T-helper 17 cell (primary cell): ENCODE results near the gene PELI2. TPM values are rescaled to one million over a fixed set of nuclear protein-coding genes. Genes with fewer than 3 reads are reported as not detected.
A peak's percentile ranks its signal among the peaks of the same experiment; 100 is the strongest.

Source experiments
- ATAC-seq: fragments of 150-1000 bp; cut with Tn5 transposase; 2 replicates; pipeline ENCODE4 v1.10.0; 2021; ENCODE audit warnings: mild to moderate bottlenecking, moderate library complexity
- DNase-seq, 3 donors: peaks; one replicate each; pipeline versions ENCODE4 v3.0.0 to v3.0.0-alpha.2; 2020 to 2021
- H3K9me3 ChIP-seq: one replicate; pipeline ENCODE4 v1.7.0; 2013; ENCODE audit warnings: low read length, mild to moderate bottlenecking; ENCODE audit not compliant: control insufficient read depth, poor library complexity, severe bottlenecking
- H3K27ac Mint-ChIP-seq: one replicate; pipeline ENCODE4 v1.8.0; 2022; ENCODE audit warnings: mild to moderate bottlenecking, moderate library complexity, mixed read lengths
- H3K27me3 Mint-ChIP-seq: one replicate; pipeline ENCODE4 v1.8.0; 2022; ENCODE audit warnings: mixed read lengths
- H3K36me3 Mint-ChIP-seq: one replicate; pipeline ENCODE4 v1.8.0; 2022; ENCODE audit warnings: low read depth, mixed read lengths
- H3K4me1 Mint-ChIP-seq: one replicate; pipeline ENCODE4 v1.8.0; 2022; ENCODE audit warnings: mild to moderate bottlenecking, mixed read lengths
- H3K4me3 Mint-ChIP-seq: one replicate; pipeline ENCODE4 v1.8.0; 2022; ENCODE audit warnings: mild to moderate bottlenecking, moderate library complexity, mixed read lengths
- total RNA-seq, 4 donors: library from RNA in 2 of 4; stranded (reverse) in 2 of 4; gene quantifications; one replicate each; pipeline ENCODE4 v1.2.3 and lab custom pipeline; 2022 to 2026

Gene PELI2
- total RNA-seq, 2 donors from 2014 or later, result 11.2 to 26.3 TPM

- no peaks in the 10 kb centered on the region for H3K9me3 ChIP-seq
- no peaks in the 10 kb centered on the region for H3K27me3 Mint-ChIP-seq
- H3K4me3 Mint-ChIP-seq, result no peak overlapping the region
- no peak overlapping the region for H3K27ac Mint-ChIP-seq
- H3K36me3 Mint-ChIP-seq, result no peaks in the 10 kb centered on the region
- no peaks in the 10 kb centered on the region for H3K4me1 Mint-ChIP-seq
- DNase-seq, result no peak
- ATAC-seq, result no peak
These were observed 157.9 kb downstream of the PELI2 start for GRCh38 chr14:56276108-56276507.

- no peak overlapping the region for H3K27ac Mint-ChIP-seq
- ATAC-seq (no peak), DNase-seq (no peak)
- no peaks in the 10 kb centered on the region for H3K36me3 Mint-ChIP-seq
- H3K4me1 Mint-ChIP-seq, result no peaks in the 10 kb centered on the region
- no peaks in the 10 kb centered on the region for H3K27me3 Mint-ChIP-seq
- H3K9me3 ChIP-seq, result no peaks in the 10 kb centered on the region
- no peak overlapping the region for H3K4me3 Mint-ChIP-seq
These were observed 160.2 kb downstream of the PELI2 start for GRCh38 chr14:56278383-56278782.

DNA sequence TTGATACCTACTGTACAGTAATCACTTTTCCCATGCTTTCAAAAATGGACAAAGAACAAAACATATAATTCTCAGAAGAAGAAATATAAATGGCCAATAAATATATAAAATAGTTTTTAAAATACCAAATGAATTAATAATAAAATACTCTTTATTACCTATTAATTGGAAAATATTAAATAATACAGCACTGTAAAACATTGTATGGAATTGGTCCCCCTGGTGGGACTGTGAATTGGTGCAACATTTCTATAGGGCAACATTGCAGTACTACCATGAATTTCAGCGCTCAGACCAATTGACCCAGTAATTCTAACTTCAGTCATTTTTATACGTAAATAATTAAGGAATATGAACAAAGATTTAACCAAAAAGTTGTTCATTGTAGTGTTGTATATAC is 162.6 kb downstream of the PELI2 start:
- Mint-ChIP-seq H3K36me3 (no peaks in the 10 kb centered on the region), H3K27me3 (no peaks in the 10 kb centered on the region), H3K27ac (no peak overlapping the region), H3K4me1 (no peaks in the 10 kb centered on the region), H3K4me3 (no peak overlapping the region)
- no peaks in the 10 kb centered on the region for H3K9me3 ChIP-seq
- ATAC-seq (no peak), DNase-seq (no peak)

GRCh38 chr14:56282179-56282578 is 164.0 kb downstream of the PELI2 start:
- H3K9me3 ChIP-seq, result no peaks in the 10 kb centered on the region
- Mint-ChIP-seq H3K4me1 (peaks cover 2% of the 10 kb centered on the region), H3K36me3 (no peaks in the 10 kb centered on the region), H3K4me3 (no peak overlapping the region), H3K27ac (no peak overlapping the region), H3K27me3 (no peaks in the 10 kb centered on the region)
- no peak for ATAC-seq
- no peak for DNase-seq

- ATAC-seq, result no peak
- no peak for DNase-seq
- Mint-ChIP-seq H3K27me3 (no peaks in the 10 kb centered on the region), H3K4me1 (peaks cover 2% of the 10 kb centered on the region), H3K4me3 (no peak overlapping the region), H3K36me3 (no peaks in the 10 kb centered on the region), H3K27ac (no peak overlapping the region)
- H3K9me3 ChIP-seq, result no peaks in the 10 kb centered on the region
These were observed 166.4 kb downstream of the PELI2 start for GRCh38 chr14:56284641-56285040.

GRCh38 chr14:56289155-56289554 is 170.9 kb downstream of the PELI2 start:
- Mint-ChIP-seq H3K27me3 (no peaks in the 10 kb centered on the region), H3K27ac (no peak overlapping the region), H3K36me3 (no peaks in the 10 kb centered on the region), H3K4me1 (peaks cover 2% of the 10 kb centered on the region), H3K4me3 (no peak overlapping the region)
- peaks cover 2% of the 10 kb centered on the region for H3K9me3 ChIP-seq
- ATAC-seq (no peak), DNase-seq (no peak)

DNA sequence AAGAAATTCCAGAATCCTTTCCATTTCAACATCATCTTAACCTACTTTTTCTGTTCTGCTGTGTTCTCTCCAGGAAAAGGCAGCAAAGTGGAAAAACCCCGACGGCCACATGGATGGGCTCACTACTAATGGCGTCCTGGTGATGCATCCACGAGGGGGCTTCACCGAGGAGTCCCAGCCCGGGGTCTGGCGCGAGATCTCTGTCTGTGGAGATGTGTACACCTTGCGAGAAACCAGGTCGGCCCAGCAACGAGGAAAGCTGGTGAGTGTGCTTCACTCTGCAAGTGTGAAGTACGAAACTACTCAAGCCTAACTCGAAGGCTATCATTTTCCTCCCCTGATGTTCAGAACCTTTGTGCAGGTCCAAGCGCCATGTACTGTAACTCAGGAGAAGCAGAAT is 172.0 kb downstream of the PELI2 start:
- H3K36me3 Mint-ChIP-seq, result peaks cover under 1% of the 10 kb centered on the region
- H3K9me3 ChIP-seq, result peaks cover 2% of the 10 kb centered on the region
- peaks cover 2% of the 10 kb centered on the region for H3K4me1 Mint-ChIP-seq
- ATAC-seq (no peak), DNase-seq (no peak)
- H3K27ac Mint-ChIP-seq, result no peak overlapping the region
- H3K4me3 Mint-ChIP-seq, result no peak overlapping the region
- H3K27me3 Mint-ChIP-seq, result no peaks in the 10 kb centered on the region

- Mint-ChIP-seq H3K27ac (no peak overlapping the region), H3K36me3 (peaks cover 7% of the 10 kb centered on the region), H3K4me3 (no peak overlapping the region), H3K27me3 (no peaks in the 10 kb centered on the region), H3K4me1 (peaks cover 2% of the 10 kb centered on the region)
- DNase-seq, result no peak
- no peak for ATAC-seq
- peaks cover 2% of the 10 kb centered on the region for H3K9me3 ChIP-seq
These were observed 174.8 kb downstream of the PELI2 start for GRCh38 chr14:56292970-56293369.

- peaks cover 2% of the 10 kb centered on the region for H3K9me3 ChIP-seq
- Mint-ChIP-seq H3K27me3 (no peaks in the 10 kb centered on the region), H3K27ac (no peak overlapping the region), H3K4me1 (peaks cover 2% of the 10 kb centered on the region), H3K4me3 (no peak overlapping the region), H3K36me3 (peaks cover 7% of the 10 kb centered on the region)
- DNase-seq, result no peak
- ATAC-seq, result no peak
These were observed 175.3 kb downstream of the PELI2 start for GRCh38 chr14:56293506-56293905.

- ATAC-seq (peak; percentile 53), DNase-seq (no peak)
- H3K27me3 Mint-ChIP-seq, result no peaks in the 10 kb centered on the region
- H3K4me1 Mint-ChIP-seq, result peaks cover 2% of the 10 kb centered on the region
- no peak overlapping the region for H3K27ac Mint-ChIP-seq
- peaks cover 2% of the 10 kb centered on the region for H3K9me3 ChIP-seq
- no peak overlapping the region for H3K4me3 Mint-ChIP-seq
- H3K36me3 Mint-ChIP-seq, result peaks cover 7% of the 10 kb centered on the region
These were observed 175.9 kb downstream of the PELI2 start for GRCh38 chr14:56294128-56294527.

- no peak overlapping the region for H3K4me3 Mint-ChIP-seq
- H3K4me1 Mint-ChIP-seq, result peaks cover 2% of the 10 kb centered on the region
- H3K27ac Mint-ChIP-seq, result no peak overlapping the region
- DNase-seq (no peak), ATAC-seq (no peak)
- no peaks in the 10 kb centered on the region for H3K27me3 Mint-ChIP-seq
- H3K9me3 ChIP-seq, result peaks cover 2% of the 10 kb centered on the region
- H3K36me3 Mint-ChIP-seq, result peaks cover 7% of the 10 kb centered on the region
These were observed 177.5 kb downstream of the PELI2 start for GRCh38 chr14:56295743-56296142.

DNA sequence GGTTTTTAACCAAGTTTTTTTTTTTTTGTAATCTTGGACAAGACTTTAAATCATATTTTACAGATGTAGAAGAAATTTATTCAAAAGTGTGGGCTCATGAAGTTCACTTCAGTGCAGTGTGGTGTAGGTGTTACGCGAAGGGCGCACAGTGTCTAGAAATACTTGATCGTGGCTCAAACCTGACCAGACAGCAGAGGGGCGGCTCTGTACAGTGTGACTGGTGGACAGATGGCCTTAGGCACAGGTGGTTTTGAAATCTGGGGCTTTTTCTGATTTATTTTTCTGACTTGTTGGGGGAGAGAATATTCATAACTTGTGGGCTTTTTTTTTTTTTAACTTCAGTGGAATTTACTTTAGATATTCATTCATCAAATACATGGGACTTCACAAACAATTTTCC is 179.2 kb downstream of the PELI2 start:
- peaks cover 2% of the 10 kb centered on the region for H3K4me1 Mint-ChIP-seq
- no peak overlapping the region for H3K27ac Mint-ChIP-seq
- ATAC-seq (no peak), DNase-seq (no peak)
- no peaks in the 10 kb centered on the region for H3K9me3 ChIP-seq
- no peaks in the 10 kb centered on the region for H3K27me3 Mint-ChIP-seq
- H3K4me3 Mint-ChIP-seq, result no peak overlapping the region
- H3K36me3 Mint-ChIP-seq, result peaks cover 7% of the 10 kb centered on the region

DNA sequence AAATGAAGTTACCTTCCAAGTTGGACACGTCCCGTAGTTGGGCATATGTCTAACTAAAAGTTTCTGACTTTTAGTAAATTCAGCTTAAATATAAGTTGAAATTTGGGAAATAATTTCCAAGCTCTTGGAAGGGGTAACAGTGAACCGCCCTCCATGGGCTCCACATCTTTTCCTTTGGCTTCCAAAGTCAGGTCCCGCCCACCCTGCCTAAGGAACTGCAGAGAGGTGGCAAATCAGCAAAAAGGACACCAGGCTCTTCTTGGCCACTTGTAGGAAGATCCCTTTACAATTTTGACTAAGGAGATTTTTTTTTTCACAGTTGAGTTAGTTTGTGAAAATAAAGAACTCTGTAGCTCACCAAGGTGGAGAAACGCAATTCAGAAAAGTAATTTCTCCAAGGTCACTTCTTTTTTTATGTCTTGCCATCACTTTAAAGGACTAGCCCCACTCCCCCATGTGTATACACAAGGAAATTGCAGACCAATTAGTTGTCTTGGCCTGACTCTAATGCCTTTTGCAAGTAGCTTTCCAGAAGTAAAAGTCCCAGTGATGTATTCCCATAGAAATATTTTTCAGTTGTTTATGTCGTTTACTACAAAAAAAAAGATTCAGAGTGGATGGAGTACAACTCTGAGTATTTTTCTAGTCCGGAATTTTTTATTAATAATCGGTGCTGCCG is 181.2 kb downstream of the PELI2 start:
- Mint-ChIP-seq H3K27ac (no peak overlapping the region), H3K27me3 (no peaks in the 10 kb centered on the region), H3K4me3 (no peak overlapping the region), H3K36me3 (peaks cover 7% of the 10 kb centered on the region), H3K4me1 (peaks cover 2% of the 10 kb centered on the region)
- H3K9me3 ChIP-seq, result no peaks in the 10 kb centered on the region
- no peak for DNase-seq
- no peak for ATAC-seq

- H3K4me3 Mint-ChIP-seq, result no peak overlapping the region
- DNase-seq (no peak), ATAC-seq (no peak)
- no peaks in the 10 kb centered on the region for H3K27me3 Mint-ChIP-seq
- peaks cover 2% of the 10 kb centered on the region for H3K4me1 Mint-ChIP-seq
- H3K9me3 ChIP-seq, result no peaks in the 10 kb centered on the region
- H3K36me3 Mint-ChIP-seq, result peaks cover 5% of the 10 kb centered on the region
- no peak overlapping the region for H3K27ac Mint-ChIP-seq
These were observed 182.3 kb downstream of the PELI2 start for GRCh38 chr14:56300495-56300894.
